Rectal smooth muscle tissue (tissue), 1 donor: Measurements from ENCODE around the gene RAMACL.

Source experiments
- H3K27ac ChIP-seq: one replicate; pipeline ENCODE4 v1.7.0; 2013; ENCODE audit warnings: low read depth, low read length, inconsistent platforms
- H3K27me3 ChIP-seq: one replicate; pipeline ENCODE4 v1.7.0; 2013; ENCODE audit warnings: low read length; ENCODE audit not compliant: control insufficient read depth, insufficient read depth
- H3K36me3 ChIP-seq: one replicate; pipeline ENCODE4 v1.7.0; 2013; ENCODE audit warnings: low read length; ENCODE audit not compliant: control insufficient read depth, insufficient read depth
- H3K4me1 ChIP-seq: one replicate; pipeline ENCODE4 v1.7.0; 2013; ENCODE audit warnings: low read length; ENCODE audit not compliant: control insufficient read depth, insufficient read depth
- H3K4me3 ChIP-seq: one replicate; pipeline ENCODE4 v1.7.0; 2013; ENCODE audit warnings: low read length
- H3K9ac ChIP-seq: one replicate; pipeline ENCODE4 v1.7.0; 2013; ENCODE audit warnings: low read length

Gene RAMACL

GRCh38 chr6:166614589-166614988 lies 28.1 kb upstream of the RAMACL start:
- Histone ChIP-seq H3K27me3 (no peaks in the 10 kb centered on the region), H3K4me3 (no peak overlapping the region), H3K9ac (no peak overlapping the region), H3K27ac (no peak overlapping the region), H3K4me1 (peaks cover 4% of the 10 kb centered on the region), H3K36me3 (no peaks in the 10 kb centered on the region)

GRCh38 chr6:166614171-166614583 lies 27.7 kb upstream of the RAMACL start:
- Histone ChIP-seq H3K4me3 (no peak overlapping the region), H3K27ac (no peak overlapping the region), H3K36me3 (no peaks in the 10 kb centered on the region), H3K27me3 (no peaks in the 10 kb centered on the region), H3K4me1 (peaks cover under 1% of the 10 kb centered on the region), H3K9ac (no peak overlapping the region)

DNA sequence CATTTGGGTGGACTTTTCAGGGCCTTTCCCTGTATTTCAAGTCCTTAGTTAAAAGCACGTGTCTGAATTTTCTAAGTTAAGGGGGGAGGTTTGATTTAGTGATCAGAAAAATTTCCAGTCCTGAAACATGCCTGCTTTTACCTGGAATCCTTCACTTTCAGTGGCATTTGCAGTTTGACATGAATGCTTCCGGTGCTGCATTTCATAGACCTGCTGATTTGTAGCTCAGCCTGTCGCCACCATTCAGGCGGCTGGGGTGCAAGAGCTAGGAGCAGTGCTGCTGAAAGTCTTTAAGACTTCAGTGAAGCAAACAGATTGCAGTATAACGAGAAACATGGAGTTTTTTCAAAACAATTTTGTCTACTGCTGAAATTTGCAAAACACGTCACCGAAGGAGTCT lies 26.5 kb upstream of the RAMACL start:
- Histone ChIP-seq H3K27ac (no peak overlapping the region), H3K27me3 (no peaks in the 10 kb centered on the region), H3K9ac (no peak overlapping the region), H3K4me1 (no peaks in the 10 kb centered on the region), H3K36me3 (no peaks in the 10 kb centered on the region), H3K4me3 (no peak overlapping the region)

GRCh38 chr6:166612471-166612881 lies 26.0 kb upstream of the RAMACL start:
- H3K36me3 ChIP-seq = no peaks in the 10 kb centered on the region
- H3K4me1 ChIP-seq = no peaks in the 10 kb centered on the region
- H3K4me3 ChIP-seq = no peak overlapping the region
- no peak overlapping the region for H3K9ac ChIP-seq
- H3K27ac ChIP-seq = no peak overlapping the region
- H3K27me3 ChIP-seq = no peaks in the 10 kb centered on the region

DNA sequence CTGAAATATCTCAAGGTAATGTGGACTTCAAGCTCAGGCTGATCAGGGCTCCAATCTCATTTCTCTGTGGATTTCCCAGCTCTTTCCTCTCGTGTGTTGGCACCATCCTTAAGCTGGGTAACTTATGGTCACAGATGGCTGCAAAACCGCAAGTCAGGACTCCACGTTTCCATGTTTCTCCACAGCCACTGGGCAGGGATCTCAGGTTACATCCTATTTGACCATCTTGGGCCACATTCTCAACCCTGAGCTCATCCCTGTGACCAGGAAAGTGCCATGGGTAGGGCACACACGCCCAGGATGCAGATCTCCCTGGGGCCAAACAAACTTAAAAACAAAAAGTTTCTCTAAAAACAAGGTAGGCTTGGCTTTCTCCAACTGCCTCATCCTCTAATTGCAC lies 25.2 kb upstream of the RAMACL start:
- H3K27me3 ChIP-seq = no peaks in the 10 kb centered on the region
- H3K4me3 ChIP-seq = no peak overlapping the region
- H3K36me3 ChIP-seq = no peaks in the 10 kb centered on the region
- no peaks in the 10 kb centered on the region for H3K4me1 ChIP-seq
- H3K9ac ChIP-seq = no peak overlapping the region
- H3K27ac ChIP-seq = no peak overlapping the region

DNA sequence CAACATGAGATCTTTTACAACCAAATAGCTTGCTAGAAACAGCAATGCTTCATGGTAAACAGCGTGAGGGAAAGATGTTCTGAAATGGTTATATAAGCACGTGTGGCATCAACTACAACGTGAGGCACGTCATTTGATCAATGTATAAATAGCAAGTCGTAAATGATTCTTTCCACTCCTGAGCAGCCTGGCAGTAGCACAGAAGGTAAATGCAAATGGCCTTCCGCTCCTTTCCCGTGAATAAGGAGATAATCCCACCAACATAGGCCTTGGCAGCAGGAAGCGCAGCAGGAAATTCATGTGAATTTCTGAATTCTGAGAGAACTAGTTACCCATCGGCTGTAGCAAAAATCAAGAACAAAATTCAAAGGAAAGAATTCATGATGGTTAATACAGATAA lies 23.6 kb upstream of the RAMACL start:
- Histone ChIP-seq H3K36me3 (no peaks in the 10 kb centered on the region), H3K27ac (no peak overlapping the region), H3K9ac (no peak overlapping the region), H3K27me3 (no peaks in the 10 kb centered on the region), H3K4me1 (no peaks in the 10 kb centered on the region), H3K4me3 (no peak overlapping the region)

DNA sequence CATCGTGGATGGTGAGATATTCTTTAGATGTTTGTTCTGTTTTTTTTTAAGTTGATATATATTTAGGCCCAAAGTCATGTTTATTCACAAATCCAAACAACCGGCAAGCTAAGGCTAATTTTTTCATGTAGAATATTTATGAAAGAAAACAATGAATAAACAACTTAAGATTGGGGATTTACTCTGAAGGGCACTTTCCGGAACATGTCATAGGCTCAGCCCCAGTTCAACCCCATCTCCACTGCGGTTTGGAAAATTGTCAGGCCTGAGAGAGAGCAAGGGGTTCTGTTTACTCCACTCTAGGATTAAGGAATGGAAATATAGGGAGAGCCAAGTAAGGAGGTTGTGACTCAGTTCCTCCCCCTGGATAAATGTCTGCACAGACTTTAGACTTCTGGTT lies 22.3 kb upstream of the RAMACL start:
- Histone ChIP-seq H3K36me3 (no peaks in the 10 kb centered on the region), H3K4me1 (no peaks in the 10 kb centered on the region), H3K4me3 (no peak overlapping the region)

GRCh38 chr6:166605752-166606151 lies 19.3 kb upstream of the RAMACL start:
- Histone ChIP-seq H3K27ac (no peak overlapping the region), H3K27me3 (no peaks in the 10 kb centered on the region), H3K4me3 (no peak overlapping the region), H3K9ac (no peak overlapping the region), H3K4me1 (peaks cover 2% of the 10 kb centered on the region), H3K36me3 (no peaks in the 10 kb centered on the region)

More for the DNA sequence above, 22.3 kb upstream of the RAMACL start:
- H3K9ac ChIP-seq = no peak overlapping the region
- no peak overlapping the region for H3K27ac ChIP-seq
- H3K27me3 ChIP-seq = no peaks in the 10 kb centered on the region

- no peak overlapping the region for H3K27ac ChIP-seq
- H3K36me3 ChIP-seq = no peaks in the 10 kb centered on the region
- peaks cover 2% of the 10 kb centered on the region for H3K4me1 ChIP-seq
- H3K9ac ChIP-seq = no peak overlapping the region
- H3K27me3 ChIP-seq = no peaks in the 10 kb centered on the region
- no peak overlapping the region for H3K4me3 ChIP-seq
These were observed 18.4 kb upstream of the RAMACL start for GRCh38 chr6:166604911-166605310.

GRCh38 chr6:166604328-166604727 lies 17.9 kb upstream of the RAMACL start:
- Histone ChIP-seq H3K9ac (no peak overlapping the region), H3K4me3 (no peak overlapping the region), H3K27me3 (no peaks in the 10 kb centered on the region), H3K36me3 (no peaks in the 10 kb centered on the region), H3K4me1 (peaks cover 2% of the 10 kb centered on the region), H3K27ac (no peak overlapping the region)

GRCh38 chr6:166603043-166603690 lies 16.7 kb upstream of the RAMACL start:
- Histone ChIP-seq H3K4me3 (peak overlapping the region; percentile 19), H3K4me1 (peaks cover 9% of the 10 kb centered on the region), H3K9ac (no peak overlapping the region), H3K36me3 (no peaks in the 10 kb centered on the region), H3K27ac (no peak overlapping the region), H3K27me3 (no peaks in the 10 kb centered on the region)

GRCh38 chr6:166601956-166602355 lies 15.5 kb upstream of the RAMACL start:
- H3K27me3 ChIP-seq = no peaks in the 10 kb centered on the region
- H3K9ac ChIP-seq = no peak overlapping the region
- no peaks in the 10 kb centered on the region for H3K36me3 ChIP-seq
- H3K27ac ChIP-seq = no peak overlapping the region
- peaks cover 17% of the 10 kb centered on the region for H3K4me1 ChIP-seq
- no peak overlapping the region for H3K4me3 ChIP-seq

DNA sequence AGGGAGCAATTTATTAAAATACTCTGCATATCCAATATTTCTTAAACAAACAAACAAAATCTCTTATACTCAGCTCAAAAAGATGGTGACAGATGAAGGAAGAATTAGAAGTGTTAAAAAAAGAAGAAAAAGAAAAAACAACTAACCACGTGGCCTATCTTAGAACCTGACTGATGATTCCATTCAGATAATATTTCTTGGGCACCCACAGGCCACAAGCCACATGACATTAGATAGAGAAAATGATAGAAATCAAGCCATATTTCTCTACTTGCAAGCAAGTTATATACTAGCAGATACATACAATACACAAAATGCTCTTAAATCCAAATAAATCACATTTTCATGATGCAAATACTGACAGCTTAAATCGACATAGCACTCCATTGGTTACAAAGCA lies 14.5 kb upstream of the RAMACL start:
- Histone ChIP-seq H3K27me3 (no peaks in the 10 kb centered on the region), H3K27ac (no peak overlapping the region), H3K4me3 (no peak overlapping the region), H3K36me3 (no peaks in the 10 kb centered on the region), H3K4me1 (peaks cover 18% of the 10 kb centered on the region), H3K9ac (no peak overlapping the region)
